Retinal pigment epithelial cell (primary cell): Measurements from ENCODE around the gene MALAT1.

Experiments used
- DNase-seq: peaks from one replicate; pipeline ENCODE4 v3.0.0-alpha.2; 2010; ENCODE audit warnings: low read depth
- H3K4me3 ChIP-seq: 2 replicates; pipeline ENCODE4 v1.5.1; 2011; ENCODE audit warnings: mild to moderate bottlenecking, low read length, control low read depth, moderate library complexity
- CTCF ChIP-seq: conservative IDR thresholded peaks from 2 replicates; pipeline ENCODE4 v1.5.1; 2011; ENCODE audit warnings: low read depth, low read length, control low read depth, inconsistent platforms

The MALAT1 gene

GRCh38 chr11:65538232-65538914 lies 39.5 kb downstream of the MALAT1 start:
- no peak for TF ChIP-seq CTCF
- H3K4me3 ChIP-seq = no peak overlapping the region
- DNase-seq = no peak

GRCh38 chr11:65538915-65539743 lies 40.3 kb downstream of the MALAT1 start:
- no peak overlapping the region for H3K4me3 ChIP-seq
- DNase-seq = no peak
- TF ChIP-seq CTCF = no peak

- TF ChIP-seq CTCF = peak; percentile 48
- no peak for DNase-seq
- peak overlapping the region; percentile 37 for H3K4me3 ChIP-seq
Measured at GRCh38 chr11:65539744-65540289, 41.0 kb downstream of the MALAT1 start.

- H3K4me3 ChIP-seq = peak overlapping the region; percentile 38
- TF ChIP-seq CTCF = peak; percentile 74
- no peak for DNase-seq
Measured at GRCh38 chr11:65540290-65541092, 41.6 kb downstream of the MALAT1 start.

GRCh38 chr11:65541093-65541982 lies 42.5 kb downstream of the MALAT1 start:
- H3K4me3 ChIP-seq = peak overlapping the region; percentile 38
- no peak for TF ChIP-seq CTCF
- no peak for DNase-seq
